Prostate gland (tissue), 2 donors: ENCODE data around the gene FUT8.

Source experiments
- POLR2A ChIP-seq: fragments of 450-650 bp; IDR thresholded peaks from one replicate; pipeline ENCODE4 v1.6.1; 2016; ENCODE audit warnings: antibody characterized with exemption, mild to moderate bottlenecking
- TF ChIP-seq, protein P1 (sequence below), 4 experiments: fragments of 200-600 bp in 2 of 4; fragments of 450-650 bp in 2 of 4; sonication (generic) in 2 of 4; IDR thresholded peaks; 1 replicate in 3 of 4; 2 replicates in 1 of 4; pipeline ENCODE4 v1.5.1; 2016 to 2019; ENCODE audit warnings: antibody characterized with exemption in 4 of 4, mild to moderate bottlenecking in 2 of 4, moderate library complexity in 2 of 4

DNA sequence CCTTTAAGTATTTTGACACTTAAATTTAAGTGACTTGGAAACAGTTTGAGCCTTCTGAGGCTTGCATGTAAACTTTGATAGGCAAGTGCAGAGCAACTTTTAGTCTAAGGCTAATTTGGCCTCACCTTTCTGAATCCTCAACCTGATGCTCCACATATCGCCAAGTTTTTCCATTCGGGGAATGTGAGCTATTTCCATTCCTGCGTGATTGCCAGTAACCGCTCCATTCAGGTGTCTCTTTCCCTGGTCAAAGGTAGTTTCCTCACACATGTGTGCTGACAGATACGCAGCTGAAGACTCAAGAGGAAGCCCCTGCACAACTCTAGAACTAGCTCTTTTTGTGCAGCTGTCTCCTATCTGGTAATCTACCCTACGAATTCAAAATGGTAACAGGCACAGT is 25.4 kb upstream of the FUT8 start:
- TF ChIP-seq, protein P1, sequence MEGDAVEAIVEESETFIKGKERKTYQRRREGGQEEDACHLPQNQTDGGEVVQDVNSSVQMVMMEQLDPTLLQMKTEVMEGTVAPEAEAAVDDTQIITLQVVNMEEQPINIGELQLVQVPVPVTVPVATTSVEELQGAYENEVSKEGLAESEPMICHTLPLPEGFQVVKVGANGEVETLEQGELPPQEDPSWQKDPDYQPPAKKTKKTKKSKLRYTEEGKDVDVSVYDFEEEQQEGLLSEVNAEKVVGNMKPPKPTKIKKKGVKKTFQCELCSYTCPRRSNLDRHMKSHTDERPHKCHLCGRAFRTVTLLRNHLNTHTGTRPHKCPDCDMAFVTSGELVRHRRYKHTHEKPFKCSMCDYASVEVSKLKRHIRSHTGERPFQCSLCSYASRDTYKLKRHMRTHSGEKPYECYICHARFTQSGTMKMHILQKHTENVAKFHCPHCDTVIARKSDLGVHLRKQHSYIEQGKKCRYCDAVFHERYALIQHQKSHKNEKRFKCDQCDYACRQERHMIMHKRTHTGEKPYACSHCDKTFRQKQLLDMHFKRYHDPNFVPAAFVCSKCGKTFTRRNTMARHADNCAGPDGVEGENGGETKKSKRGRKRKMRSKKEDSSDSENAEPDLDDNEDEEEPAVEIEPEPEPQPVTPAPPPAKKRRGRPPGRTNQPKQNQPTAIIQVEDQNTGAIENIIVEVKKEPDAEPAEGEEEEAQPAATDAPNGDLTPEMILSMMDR (IDR thresholded peaks at IDR 0.05), result no peak
- TF ChIP-seq POLR2A, result no peak
